ENCODE data around the gene KCNK3. TPM values are rescaled to one million over a fixed set of nuclear protein-coding genes. Genes with fewer than 3 reads are reported as not detected.

KCNK3 gene
- total and polyA plus RNA-seq, 2 of the 13 experiments (the other 11 are each of a cell fraction or from before 2014, with no cell fraction given), result not detected

GRCh38 chr2:26776195-26776800, 83.8 kb downstream of the KCNK3 start (continued):
- TF ChIP-seq FIP1L1 (IDR thresholded peaks at IDR 0.05; ENCODE audit: borderline replicate concordance, insufficient read depth, low read depth, low read length) (no peak), NFE2L2 (IDR thresholded peaks at IDR 0.05; ENCODE audit: low read length) (no peak), PHF21A (CRISPR knock-in tag; IDR thresholded peaks at IDR 0.05) (no peak), CBX1 (IDR thresholded peaks at IDR 0.05; ENCODE audit: low read depth) (no peak), CREB1 (IDR thresholded peaks at IDR 0.05) (no peak), CREB1 (CRISPR knock-in tag; IDR thresholded peaks at IDR 0.05) (no peak), THAP11 (CRISPR knock-in tag; IDR thresholded peaks at IDR 0.05) (no peak), ISL2 (CRISPR knock-in tag; IDR thresholded peaks at IDR 0.05) (no peak), ZNF34 (CRISPR knock-in tag; IDR thresholded peaks at IDR 0.05; ENCODE audit: borderline replicate concordance) (no peak), ZNF10 (CRISPR knock-in tag; IDR thresholded peaks at IDR 0.05; ENCODE audit: borderline replicate concordance, low read depth) (no peak)
- TF ChIP-seq, protein P1, sequence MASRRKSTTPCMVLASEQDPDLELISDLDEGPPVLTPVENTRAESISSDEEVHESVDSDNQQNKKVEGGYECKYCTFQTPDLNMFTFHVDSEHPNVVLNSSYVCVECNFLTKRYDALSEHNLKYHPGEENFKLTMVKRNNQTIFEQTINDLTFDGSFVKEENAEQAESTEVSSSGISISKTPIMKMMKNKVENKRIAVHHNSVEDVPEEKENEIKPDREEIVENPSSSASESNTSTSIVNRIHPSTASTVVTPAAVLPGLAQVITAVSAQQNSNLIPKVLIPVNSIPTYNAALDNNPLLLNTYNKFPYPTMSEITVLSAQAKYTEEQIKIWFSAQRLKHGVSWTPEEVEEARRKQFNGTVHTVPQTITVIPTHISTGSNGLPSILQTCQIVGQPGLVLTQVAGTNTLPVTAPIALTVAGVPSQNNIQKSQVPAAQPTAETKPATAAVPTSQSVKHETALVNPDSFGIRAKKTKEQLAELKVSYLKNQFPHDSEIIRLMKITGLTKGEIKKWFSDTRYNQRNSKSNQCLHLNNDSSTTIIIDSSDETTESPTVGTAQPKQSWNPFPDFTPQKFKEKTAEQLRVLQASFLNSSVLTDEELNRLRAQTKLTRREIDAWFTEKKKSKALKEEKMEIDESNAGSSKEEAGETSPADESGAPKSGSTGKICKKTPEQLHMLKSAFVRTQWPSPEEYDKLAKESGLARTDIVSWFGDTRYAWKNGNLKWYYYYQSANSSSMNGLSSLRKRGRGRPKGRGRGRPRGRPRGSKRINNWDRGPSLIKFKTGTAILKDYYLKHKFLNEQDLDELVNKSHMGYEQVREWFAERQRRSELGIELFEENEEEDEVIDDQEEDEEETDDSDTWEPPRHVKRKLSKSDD (CRISPR knock-in tag; IDR thresholded peaks at IDR 0.05; ENCODE audit: low read depth), result no peak

DNA sequence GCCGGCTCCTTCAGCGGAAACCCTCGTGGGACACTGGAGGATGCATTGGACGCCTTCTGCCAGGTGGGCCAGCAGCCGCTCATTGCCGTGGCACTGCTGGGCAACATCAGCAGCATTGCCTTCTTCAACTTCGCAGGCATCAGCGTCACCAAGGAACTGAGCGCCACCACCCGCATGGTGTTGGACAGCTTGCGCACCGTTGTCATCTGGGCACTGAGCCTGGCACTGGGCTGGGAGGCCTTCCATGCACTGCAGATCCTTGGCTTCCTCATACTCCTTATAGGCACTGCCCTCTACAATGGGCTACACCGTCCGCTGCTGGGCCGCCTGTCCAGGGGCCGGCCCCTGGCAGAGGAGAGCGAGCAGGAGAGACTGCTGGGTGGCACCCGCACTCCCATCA, 85.6 kb downstream of the KCNK3 start:
- Histone ChIP-seq H4K20me1 (ENCODE audit: insufficient read depth, low read length) (no peaks in the 10 kb centered on the region), H3K9me3 (ENCODE audit: low read length) (no peaks in the 10 kb centered on the region), H3K4me2 (ENCODE audit: low read depth, low read length) (no peak overlapping the region), H3K36me3 (replicated peaks in 1 of 2; ENCODE audit: control insufficient read depth in 1 of 2, insufficient read depth in 2 of 2, low read length in 2 of 2) (peaks cover 21 to 53% of the 10 kb centered on the region in 2 experiments), H3K27me3 (ENCODE audit: control insufficient read depth in 1 of 2, insufficient read depth in 2 of 2, low read length in 2 of 2) (no peaks in the 10 kb centered on the region), H2AFZ (ENCODE audit: low read length) (no peak overlapping the region), H3K4me3 (replicated peaks in 1 of 3; ENCODE audit: insufficient read depth in 1 of 3, low read depth in 2 of 3, low read length in 3 of 3) (no peak overlapping the region), H3K79me2 (ENCODE audit: insufficient read depth, low read length) (no peaks in the 10 kb centered on the region), H3K27ac (ENCODE audit: extremely low read length, insufficient read depth, low read length) (no peak overlapping the region), H3K9ac (ENCODE audit: insufficient read depth, low read depth, low read length) (no peak overlapping the region), H3K4me1 (ENCODE audit: insufficient read depth, low read length) (peaks cover 1% of the 10 kb centered on the region)
- no TSS peak for BruUV-seq (replicated peaks)
- DNase-seq (ENCODE audit: low spot score) (no peak), FAIRE-seq (no peak), ATAC-seq (no peak)
- intact Hi-C loops (cut with micrococcal nuclease; ENCODE audit: unreplicated experiment) (no loop called here), in situ Hi-C loops (cut with HindIII; ENCODE audit: extremely low pct_ligation_motif_present, low pct_unique_long_range_greater_than_20kb) (no loop called here)
- POLR2A ChIA-PET, result no interaction called here
- 99% methylated on average over 18 of the region's 18 CpGs for WGBS (ENCODE audit: low lambda C conversion rate)
- CTCF ChIA-PET (ENCODE audit: low intra/inter-chr PET ratio, low total read pairs), result no interaction called here
- no peak for TF ChIP-seq HNRNPUL1 (IDR thresholded peaks at IDR 0.05; ENCODE audit: low read depth, low read length)
- TF ChIP-seq AGO2 (optimal IDR thresholded peaks at IDR 0.05; ENCODE audit: low read depth, low read length), result peak; percentile 44

Data from HepG2 (cell line).